ENCODE measurements around the gene DDX25.

Gene DDX25

GRCh38 chr11:125948278-125949051 is 44.2 kb downstream of the DDX25 start:
- DNase-seq (ENCODE audit: low read depth in 2 of 3, low spot score in 2 of 3) = no peak

DNA sequence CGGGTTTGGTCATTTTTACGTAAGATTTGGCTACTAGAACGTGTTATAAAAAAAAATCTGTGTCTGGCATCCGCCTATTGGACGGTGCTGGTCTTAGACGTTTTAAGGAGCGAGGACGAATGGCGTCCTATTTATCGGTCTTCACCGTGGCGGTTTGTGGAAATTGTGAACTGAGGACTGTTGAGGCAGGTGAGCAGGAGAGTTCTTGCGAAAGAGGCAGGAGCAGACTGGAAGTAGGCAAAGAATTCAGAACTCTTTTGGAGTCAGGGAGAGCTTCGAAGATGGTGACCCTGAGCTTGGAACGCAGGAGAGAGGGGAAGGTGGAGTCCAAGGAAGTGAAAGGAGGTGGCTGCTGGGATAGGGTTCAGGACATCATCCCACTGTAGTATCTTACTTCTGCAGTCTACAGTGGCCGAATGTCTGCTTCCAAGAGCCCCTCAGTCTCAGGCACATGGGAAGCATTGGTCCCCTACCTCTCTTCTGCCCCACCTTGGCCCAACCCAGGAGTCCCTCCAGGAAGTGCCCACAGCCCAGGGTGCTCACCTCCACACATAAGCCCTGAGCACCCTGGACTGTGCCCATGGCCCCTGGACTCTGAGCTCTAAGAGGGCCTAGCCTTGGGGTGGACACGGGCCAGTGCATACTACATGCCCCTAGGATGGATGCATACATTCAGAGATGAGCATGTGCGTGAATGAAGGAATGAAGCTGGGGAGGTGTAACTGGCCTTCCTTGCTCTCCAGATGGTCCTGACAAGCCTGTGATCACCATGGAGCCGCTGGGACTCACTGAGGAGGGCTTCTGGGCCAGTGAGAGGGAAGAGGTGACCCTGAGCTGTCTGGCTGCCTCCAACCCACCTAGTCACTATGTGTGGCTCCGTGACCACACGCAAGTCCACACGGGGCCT is 45.2 kb downstream of the DDX25 start:
- no peak for DNase-seq (ENCODE audit: low read depth in 2 of 3, low spot score in 2 of 3)

GRCh38 chr11:125950178-125950490 is 45.8 kb downstream of the DDX25 start:
- no peak for DNase-seq (ENCODE audit: low read depth in 2 of 3, low spot score in 2 of 3)

GRCh38 chr11:125950696-125951651 is 46.7 kb downstream of the DDX25 start:
- no peak for DNase-seq (ENCODE audit: low read depth in 2 of 3, low spot score in 2 of 3)

DNA sequence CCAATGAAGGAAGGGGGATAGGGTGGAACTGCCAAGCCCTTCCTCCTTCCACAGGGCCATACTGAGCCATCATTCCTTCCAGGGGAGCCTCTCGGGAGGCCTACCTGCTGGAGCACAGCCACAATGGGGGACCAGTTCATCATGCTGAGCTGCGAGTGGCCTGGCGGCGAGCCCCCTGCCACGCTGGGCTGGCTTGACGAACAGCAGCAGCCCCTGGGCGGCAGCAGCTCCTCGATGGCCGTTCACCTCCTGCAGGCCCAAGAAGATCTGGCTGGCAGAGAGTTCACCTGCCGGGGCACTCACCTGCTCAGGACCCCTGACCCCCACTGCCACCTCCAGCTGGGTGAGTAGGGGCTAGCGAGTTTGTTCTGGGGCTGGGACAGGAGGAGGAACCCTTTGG is 47.4 kb downstream of the DDX25 start:
- no peak for DNase-seq (ENCODE audit: low read depth in 2 of 3, low spot score in 2 of 3)

DNA sequence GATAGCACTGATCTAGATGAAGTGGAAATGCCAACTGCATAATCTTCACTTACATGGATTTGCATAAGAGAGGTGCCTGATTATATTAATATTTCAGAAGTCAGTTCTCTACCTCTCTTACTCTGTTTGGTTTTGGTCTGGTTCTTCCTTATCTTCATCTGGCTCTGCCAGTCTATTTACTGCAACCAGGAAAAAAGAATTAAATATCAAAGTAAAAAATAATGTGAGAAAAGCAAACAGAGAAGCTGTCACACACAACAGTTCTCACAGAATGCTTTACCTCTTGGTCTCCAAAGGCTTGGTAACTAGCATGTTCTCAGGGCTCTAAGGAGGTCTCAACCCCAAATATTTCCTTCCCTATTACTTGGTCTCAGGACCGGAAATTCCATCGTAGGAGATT is 48.3 kb downstream of the DDX25 start:
- no peak for DNase-seq (ENCODE audit: low read depth in 2 of 3, low spot score in 2 of 3)

DNA sequence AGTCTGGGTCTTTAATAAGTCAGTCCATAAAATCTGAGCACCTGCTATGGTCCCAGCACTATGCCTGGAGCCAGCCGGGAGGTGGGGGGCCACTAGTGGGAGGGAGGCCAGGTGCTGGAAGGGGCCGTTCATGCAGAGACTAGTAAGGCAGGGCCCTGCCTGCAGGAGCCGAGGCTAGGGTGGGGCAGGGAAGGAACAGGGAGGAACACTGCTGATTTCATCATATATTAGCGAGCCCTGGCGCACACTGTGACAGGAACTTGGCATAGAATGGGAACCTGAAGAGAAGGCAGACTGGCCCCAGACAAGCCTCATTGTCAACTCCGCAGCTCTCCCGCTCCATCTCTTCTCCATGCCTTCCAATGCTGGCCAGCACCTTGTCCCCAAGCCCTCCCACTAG is 48.7 kb downstream of the DDX25 start:
- DNase-seq (ENCODE audit: low read depth in 2 of 3, low spot score in 2 of 3) = no peak

GRCh38 chr11:125953401-125953935 is 49.2 kb downstream of the DDX25 start:
- no peak for DNase-seq (ENCODE audit: low read depth in 2 of 3, low spot score in 2 of 3)

DNA sequence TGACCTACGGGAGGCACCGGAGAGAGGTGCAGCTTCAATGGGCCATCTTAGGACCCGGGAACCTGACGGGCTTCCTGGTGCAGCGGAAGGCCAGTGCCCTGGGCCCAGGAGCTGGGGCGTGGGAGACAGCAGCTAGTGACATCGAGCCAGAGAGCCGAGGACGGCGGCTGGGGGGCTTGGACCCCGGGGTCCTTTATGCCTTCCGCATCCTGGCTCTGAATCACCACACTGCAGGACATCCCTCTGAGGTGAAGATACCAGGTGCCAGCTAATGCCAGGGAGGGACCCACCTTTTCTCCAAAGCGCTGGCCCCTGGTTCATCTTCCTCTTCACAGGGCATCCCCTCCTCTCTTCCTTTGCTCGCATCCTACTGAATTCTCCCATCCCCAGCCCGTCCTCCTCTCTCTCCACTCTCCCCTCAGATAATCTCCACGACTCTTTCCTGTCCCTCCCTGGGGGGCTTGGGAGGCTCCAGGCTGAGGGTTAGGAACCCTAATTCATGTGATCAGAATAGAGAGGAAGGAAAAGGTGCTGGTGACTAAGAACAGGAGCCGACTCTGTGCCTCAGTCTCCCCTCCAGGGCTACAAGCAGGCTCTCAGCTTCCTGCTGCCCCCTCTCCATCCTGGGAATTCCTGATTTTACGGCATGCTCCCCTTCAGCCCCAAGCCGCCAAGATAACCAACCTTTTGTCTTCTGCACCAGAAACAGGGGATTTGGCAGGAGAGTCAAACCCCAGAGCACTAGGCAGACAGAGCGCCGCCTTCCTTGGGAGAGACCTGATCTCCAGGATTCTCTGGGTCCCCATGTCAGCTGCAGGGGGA is 50.0 kb downstream of the DDX25 start:
- no peak for DNase-seq (ENCODE audit: low read depth in 2 of 3, low spot score in 2 of 3)

DNA sequence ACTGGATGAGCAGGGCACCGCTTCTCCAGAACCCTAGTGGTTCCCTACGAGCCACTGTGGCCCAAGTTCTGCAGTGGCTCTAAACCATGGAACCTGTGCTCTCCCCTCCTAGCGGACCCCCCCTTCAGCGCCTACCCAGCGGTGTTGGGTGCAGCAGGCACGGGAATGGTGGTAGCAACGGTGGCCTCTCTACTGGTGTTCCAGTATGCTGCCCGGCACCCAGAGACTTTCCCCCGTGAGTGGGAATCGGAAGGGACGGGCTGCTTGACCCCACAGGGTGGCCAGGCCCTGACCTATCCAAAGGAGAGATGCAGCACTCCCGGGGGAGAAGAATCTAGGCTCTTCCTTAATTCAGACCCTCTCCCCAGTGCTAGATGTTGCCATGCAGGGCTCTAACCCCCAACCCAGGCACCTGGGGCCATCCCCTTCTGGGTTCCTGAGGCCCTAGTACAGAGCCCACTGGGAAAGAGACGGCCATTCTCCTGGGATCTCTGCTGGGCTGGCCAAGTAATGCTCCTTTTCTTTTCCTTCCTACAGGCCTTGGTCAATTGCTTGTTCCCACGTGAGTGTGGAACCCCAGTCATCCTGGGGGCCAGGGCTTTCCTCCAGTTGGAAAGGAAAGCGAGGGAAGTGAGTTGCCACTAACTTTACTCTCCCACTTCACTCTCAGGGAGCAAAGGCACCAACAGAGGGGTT is 50.8 kb downstream of the DDX25 start:
- no peak for DNase-seq (ENCODE audit: low read depth in 2 of 3, low spot score in 2 of 3)

- no peak for DNase-seq (ENCODE audit: low read depth in 2 of 3, low spot score in 2 of 3)
Measured at GRCh38 chr11:125955856-125956255, 51.5 kb downstream of the DDX25 start.

GRCh38 chr11:125956391-125957134 is 52.3 kb downstream of the DDX25 start:
- no peak for DNase-seq (ENCODE audit: low read depth in 2 of 3, low spot score in 2 of 3)

GRCh38 chr11:125957618-125958332 is 53.5 kb downstream of the DDX25 start:
- DNase-seq (ENCODE audit: low read depth in 2 of 3, low spot score in 2 of 3) = no peak

DNA sequence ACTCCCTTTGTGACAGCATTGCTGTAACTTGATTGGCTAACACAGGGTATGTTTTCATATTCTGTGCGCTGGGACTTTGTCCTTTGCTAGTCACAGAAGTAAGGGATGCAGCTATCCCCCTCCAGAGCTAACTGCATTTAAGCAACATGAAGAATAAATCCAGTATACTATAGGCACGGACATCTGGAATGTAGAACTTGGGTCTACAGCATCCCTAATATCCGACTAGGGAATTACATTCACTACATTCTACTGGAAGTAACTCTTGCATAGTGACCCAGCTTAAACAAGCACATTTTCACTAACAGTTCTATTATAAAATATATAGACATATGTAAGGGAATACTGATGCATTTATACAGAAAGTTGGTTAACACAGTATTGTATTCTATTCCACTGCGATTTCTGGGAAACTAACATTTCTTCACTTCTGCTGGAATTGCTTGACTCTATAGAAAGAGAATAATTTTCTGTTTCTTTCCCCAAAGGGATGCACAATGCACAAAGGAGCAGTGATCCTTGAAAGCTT is 54.6 kb downstream of the DDX25 start:
- DNase-seq (ENCODE audit: low read depth in 2 of 3, low spot score in 2 of 3) = no peak

DNA sequence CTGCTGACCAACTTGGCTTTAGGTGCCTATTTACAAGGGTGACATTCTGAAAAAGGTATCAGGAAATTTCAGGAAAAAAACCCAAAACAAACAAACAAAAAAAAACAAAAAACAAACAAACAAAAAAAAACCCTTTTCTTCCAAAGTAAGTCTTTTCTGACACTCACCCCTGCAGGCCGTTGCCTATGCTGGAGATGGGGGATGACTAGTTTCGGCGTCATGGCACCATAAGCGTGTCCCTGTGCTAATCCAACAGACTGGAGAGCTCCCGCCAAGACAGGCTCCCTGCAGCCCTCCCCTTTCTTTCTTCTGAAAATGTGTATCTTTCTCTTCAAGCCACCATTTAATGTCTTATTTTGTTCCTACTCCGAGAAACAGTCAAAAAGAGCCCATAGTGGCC is 55.2 kb downstream of the DDX25 start:
- DNase-seq (ENCODE audit: low read depth in 2 of 3, low spot score in 2 of 3) = no peak

- no peak for DNase-seq (ENCODE audit: low read depth in 2 of 3, low spot score in 2 of 3)
Measured at GRCh38 chr11:125959931-125960330, 55.6 kb downstream of the DDX25 start.

GRCh38 chr11:125960771-125961170 is 56.5 kb downstream of the DDX25 start:
- no peak for DNase-seq (ENCODE audit: low read depth in 2 of 3, low spot score in 2 of 3)

- DNase-seq (ENCODE audit: low read depth in 2 of 3, low spot score in 2 of 3) = no peak
Measured at GRCh38 chr11:125967515-125967914, 63.2 kb downstream of the DDX25 start.
